Nephron (organoid): Measurements from ENCODE around the gene SH3PXD2A.

Experiments used
- H3K27ac Mint-ChIP-seq, 3 experiments: 2 replicates each; pipeline ENCODE4 v1.8.0; 2020; ENCODE audit warnings: mixed read lengths in 3 of 3, mild to moderate bottlenecking in 2 of 3, moderate library complexity in 1 of 3
- H3K27me3 Mint-ChIP-seq: 2 replicates; pipeline ENCODE4 v1.8.0; 2021; ENCODE audit warnings: low read depth, mild to moderate bottlenecking, moderate library complexity, mixed read lengths
- H3K36me3 Mint-ChIP-seq: 2 replicates; pipeline ENCODE4 v1.8.0; 2020; ENCODE audit warnings: low read depth, mixed read lengths
- H3K4me1 Mint-ChIP-seq: 2 replicates; pipeline ENCODE4 v1.8.0; 2020; ENCODE audit warnings: mixed read lengths
- H3K4me3 Mint-ChIP-seq, 3 experiments: 2 replicates each; pipeline ENCODE4 v1.8.0; 2020; ENCODE audit warnings: mild to moderate bottlenecking in 3 of 3, mixed read lengths in 3 of 3, moderate library complexity in 2 of 3
- H3K9me3 Mint-ChIP-seq: 2 replicates; pipeline ENCODE4 v1.8.0; 2020; ENCODE audit warnings: mixed read lengths
- CTCF ChIP-seq, 3 experiments: fragments of 200-600 bp; sonication (generic); IDR thresholded peaks; one replicate each; pipeline ENCODE4 v1.5.0; 2021; ENCODE audit warnings: antibody characterized with exemption in 3 of 3; ENCODE audit not compliant: unreplicated experiment in 3 of 3

The SH3PXD2A gene

GRCh38 chr10:103699611-103700435 lies 155.6 kb downstream of the SH3PXD2A start:
- Mint-ChIP-seq H3K4me1 (peaks cover 4% of the 10 kb centered on the region), H3K36me3 (no peaks in the 10 kb centered on the region), H3K27ac (no peak overlapping the region), H3K9me3 (no peaks in the 10 kb centered on the region), H3K27me3 (peaks cover 12% of the 10 kb centered on the region), H3K4me3 (no peak overlapping the region)
- peak in 1 of 3 experiments; percentile 9 for TF ChIP-seq CTCF (IDR thresholded peaks at IDR 0.05; ENCODE audit: unreplicated experiment in 3 of 3)

- TF ChIP-seq CTCF (IDR thresholded peaks at IDR 0.05; ENCODE audit: unreplicated experiment in 3 of 3): no peak
- peaks cover 27% of the 10 kb centered on the region for H3K27me3 Mint-ChIP-seq
- H3K4me1 Mint-ChIP-seq: peaks cover 9% of the 10 kb centered on the region
- H3K27ac Mint-ChIP-seq: no peak overlapping the region
- no peaks in the 10 kb centered on the region for H3K9me3 Mint-ChIP-seq
- no peaks in the 10 kb centered on the region for H3K36me3 Mint-ChIP-seq
- no peak overlapping the region for H3K4me3 Mint-ChIP-seq
Observed at GRCh38 chr10:103698266-103698665, 157.1 kb downstream of the SH3PXD2A start.

- TF ChIP-seq CTCF (IDR thresholded peaks at IDR 0.05; ENCODE audit: unreplicated experiment in 3 of 3): no peak
- H3K27ac Mint-ChIP-seq: no peak overlapping the region
- no peaks in the 10 kb centered on the region for H3K36me3 Mint-ChIP-seq
- no peaks in the 10 kb centered on the region for H3K9me3 Mint-ChIP-seq
- H3K4me1 Mint-ChIP-seq: peaks cover 9% of the 10 kb centered on the region
- no peak overlapping the region for H3K4me3 Mint-ChIP-seq
- H3K27me3 Mint-ChIP-seq: peaks cover 29% of the 10 kb centered on the region
Observed at GRCh38 chr10:103697787-103698186, 157.6 kb downstream of the SH3PXD2A start.

- Mint-ChIP-seq H3K36me3 (no peaks in the 10 kb centered on the region), H3K27me3 (peaks cover 33% of the 10 kb centered on the region), H3K4me3 (no peak overlapping the region), H3K9me3 (no peaks in the 10 kb centered on the region), H3K4me1 (peaks cover 14% of the 10 kb centered on the region), H3K27ac (no peak overlapping the region)
- TF ChIP-seq CTCF (IDR thresholded peaks at IDR 0.05; ENCODE audit: unreplicated experiment in 3 of 3): no peak
Observed at GRCh38 chr10:103696411-103697145, 158.8 kb downstream of the SH3PXD2A start.

- H3K9me3 Mint-ChIP-seq: no peaks in the 10 kb centered on the region
- no peak overlapping the region for H3K4me3 Mint-ChIP-seq
- no peaks in the 10 kb centered on the region for H3K36me3 Mint-ChIP-seq
- no peak for TF ChIP-seq CTCF (IDR thresholded peaks at IDR 0.05; ENCODE audit: unreplicated experiment in 3 of 3)
- H3K4me1 Mint-ChIP-seq: peaks cover 18% of the 10 kb centered on the region
- no peak overlapping the region for H3K27ac Mint-ChIP-seq
- peaks cover 33% of the 10 kb centered on the region for H3K27me3 Mint-ChIP-seq
Observed at GRCh38 chr10:103696094-103696410, 159.3 kb downstream of the SH3PXD2A start.
